OCI-LY7 (cell line): ENCODE results near the gene SLC8A1. TPM values are rescaled to one million over a fixed set of nuclear protein-coding genes. Genes with fewer than 3 reads are reported as not detected.

ENCODE experiments used
- BruUV-seq: library from RNA; stranded (reverse); fragments of 400-500 nt; replicated peaks from 2 replicates; lab custom pipeline; 2021; lab: Mats Ljungman, UMichigan
- CTCF ChIA-PET: fragments of 300-600 bp; sonication (Branson Sonifier 250); formaldehyde crosslinking; loops from one replicate; lab custom pipeline; 2022; ENCODE audit warnings: antibody characterized with exemption; ENCODE audit not compliant: unreplicated experiment; lab: Charles Lee
- POLR2A ChIA-PET: fragments of 300-600 bp; sonication (Branson Sonifier 250); formaldehyde crosslinking; loops from one replicate; lab custom pipeline; 2022; ENCODE audit warnings: antibody characterized with exemption; lab: Charles Lee
- DNase-seq: peaks from one replicate; pipeline ENCODE4 v3.0.0-alpha.2; 2015; ENCODE audit warnings: low spot score
- H2AFZ ChIP-seq: fragments of 200-600 bp; sonication (generic), shearing (Covaris generic); 2 replicates; pipeline ENCODE4 v1.6.1; 2014; ENCODE audit warnings: mild to moderate bottlenecking, antibody characterized with exemption, low read length, moderate library complexity
- H3K27ac ChIP-seq: fragments of 200-600 bp; sonication (generic); 2 replicates; pipeline ENCODE4 v1.5.1; 2014; ENCODE audit warnings: mixed run types, low read depth, mild to moderate bottlenecking, moderate library complexity, low read length, inconsistent platforms; ENCODE audit not compliant: poor library complexity, severe bottlenecking
- H3K36me3 ChIP-seq: fragments of 200-600 bp; sonication (generic); 2 replicates; pipeline ENCODE4 v1.6.1; 2014; ENCODE audit warnings: mild to moderate bottlenecking, antibody characterized with exemption, low read length, moderate library complexity, mixed read lengths; ENCODE audit not compliant: insufficient read depth
- H3K4me1 ChIP-seq: fragments of 200-600 bp; sonication (generic); 2 replicates; pipeline ENCODE4 v1.5.1; 2014; ENCODE audit warnings: mild to moderate bottlenecking, low read length; ENCODE audit not compliant: insufficient read depth, poor library complexity, severe bottlenecking
- H3K4me2 ChIP-seq: fragments of 200-600 bp; sonication (generic); 2 replicates; pipeline ENCODE4 v1.6.1; 2014; ENCODE audit warnings: mild to moderate bottlenecking, low read length
- H3K4me3 ChIP-seq: fragments of 200-600 bp; sonication (generic); 2 replicates; pipeline ENCODE4 v1.5.1; 2014; ENCODE audit warnings: mild to moderate bottlenecking, low read depth, low read length; ENCODE audit not compliant: poor library complexity, severe bottlenecking
- H3K79me2 ChIP-seq: fragments of 200-600 bp; sonication (generic); 2 replicates; pipeline ENCODE4 v1.6.1; 2016; ENCODE audit warnings: low read depth, mild to moderate bottlenecking, low read length, moderate library complexity, mixed read lengths; ENCODE audit not compliant: insufficient read depth
- H3K9me2 ChIP-seq: fragments of 200-600 bp; sonication (generic); 2 replicates; pipeline ENCODE4 v1.6.1; 2016; ENCODE audit warnings: mild to moderate bottlenecking, low read length, mixed read lengths; ENCODE audit not compliant: insufficient read depth
- H3K9me3 ChIP-seq: fragments of 200-600 bp; sonication (generic); 2 replicates; pipeline ENCODE4 v1.6.1; 2014; ENCODE audit warnings: mild to moderate bottlenecking, mixed run types, low read length, mixed read lengths
- H4K20me1 ChIP-seq: fragments of 200-600 bp; sonication (generic); 2 replicates; pipeline ENCODE4 v1.6.1; 2014; ENCODE audit warnings: mild to moderate bottlenecking, antibody characterized with exemption, low read length, moderate library complexity, mixed read lengths; ENCODE audit not compliant: insufficient read depth
- EZH2phosphoT487 ChIP-seq: fragments of 200-600 bp; sonication (generic); IDR thresholded peaks from 2 replicates; pipeline ENCODE4 v1.6.1; 2018; ENCODE audit warnings: low read depth, borderline replicate concordance, mild to moderate bottlenecking, mixed run types, antibody characterized with exemption, low read length, moderate library complexity, mixed read lengths
- intact Hi-C: fragments of 100-400 bp; cut with micrococcal nuclease; formaldehyde crosslinking; loops from one replicate; pipeline ENCODE4 v1.10.0; 2022; ENCODE audit not compliant: unreplicated experiment
- total RNA-seq, 2 experiments: library from RNA; depleted of rRNA in 1 of 2; stranded (reverse); fragments of >200 nt in 1 of 2; shearing (Covaris generic) in 1 of 2; gene quantifications; 2 replicates each; pipeline ENCODE4 v1.2.3, GENCODE V29; 2014 to 2022
- TF ChIP-seq, protein P1 (sequence below): fragments of 200-600 bp; sonication (generic); conservative IDR thresholded peaks from 2 replicates; pipeline ENCODE4 v1.5.1; 2014; ENCODE audit warnings: mild to moderate bottlenecking, antibody characterized with exemption, low read length, moderate library complexity, mixed read lengths

Gene SLC8A1
- total RNA-seq, 2 experiments from 2014 or later = 3.6 to 7.3 TPM

DNA sequence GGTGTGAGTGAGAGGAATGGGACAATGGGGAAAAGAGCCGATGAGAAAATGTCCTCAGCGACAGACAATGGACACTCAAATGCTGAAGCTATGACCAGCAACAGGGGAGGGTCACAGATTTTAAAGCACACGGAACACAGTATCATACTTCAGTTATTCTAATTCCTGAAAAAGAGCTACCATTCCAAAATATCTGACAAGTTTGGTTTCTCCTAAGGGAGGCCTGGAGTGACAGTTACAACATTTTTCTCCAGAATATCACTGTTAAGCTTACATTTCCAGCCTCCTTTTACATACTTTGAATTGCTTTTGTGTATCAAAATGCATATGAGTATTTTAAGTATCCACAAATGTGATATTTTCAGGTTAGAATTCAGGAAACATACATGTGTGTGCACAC lies 351.2 kb downstream of the SLC8A1 start:
- intact Hi-C loops = loop anchor here (5.0 kb wide), 1 partner anchor 178 kb away; no protein-coding TSS in a partner anchor

GRCh38 chr2:40098786-40099470 lies 353.0 kb downstream of the SLC8A1 start:
- Histone ChIP-seq H3K4me3 (no peak overlapping the region), H3K27ac (no peak overlapping the region), H3K4me2 (no peak overlapping the region), H2AFZ (no peak overlapping the region), H3K79me2 (no peaks in the 10 kb centered on the region), H3K9me2 (no peaks in the 10 kb centered on the region), H3K4me1 (peaks cover 29% of the 10 kb centered on the region), H4K20me1 (no peaks in the 10 kb centered on the region), H3K9me3 (no peaks in the 10 kb centered on the region), H3K36me3 (no peaks in the 10 kb centered on the region)
- TF ChIP-seq EZH2phosphoT487 = no peak
- TF ChIP-seq, protein P1, sequence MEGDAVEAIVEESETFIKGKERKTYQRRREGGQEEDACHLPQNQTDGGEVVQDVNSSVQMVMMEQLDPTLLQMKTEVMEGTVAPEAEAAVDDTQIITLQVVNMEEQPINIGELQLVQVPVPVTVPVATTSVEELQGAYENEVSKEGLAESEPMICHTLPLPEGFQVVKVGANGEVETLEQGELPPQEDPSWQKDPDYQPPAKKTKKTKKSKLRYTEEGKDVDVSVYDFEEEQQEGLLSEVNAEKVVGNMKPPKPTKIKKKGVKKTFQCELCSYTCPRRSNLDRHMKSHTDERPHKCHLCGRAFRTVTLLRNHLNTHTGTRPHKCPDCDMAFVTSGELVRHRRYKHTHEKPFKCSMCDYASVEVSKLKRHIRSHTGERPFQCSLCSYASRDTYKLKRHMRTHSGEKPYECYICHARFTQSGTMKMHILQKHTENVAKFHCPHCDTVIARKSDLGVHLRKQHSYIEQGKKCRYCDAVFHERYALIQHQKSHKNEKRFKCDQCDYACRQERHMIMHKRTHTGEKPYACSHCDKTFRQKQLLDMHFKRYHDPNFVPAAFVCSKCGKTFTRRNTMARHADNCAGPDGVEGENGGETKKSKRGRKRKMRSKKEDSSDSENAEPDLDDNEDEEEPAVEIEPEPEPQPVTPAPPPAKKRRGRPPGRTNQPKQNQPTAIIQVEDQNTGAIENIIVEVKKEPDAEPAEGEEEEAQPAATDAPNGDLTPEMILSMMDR = no peak
- CTCF ChIA-PET = no interaction called here
- no TSS peak for BruUV-seq
- POLR2A ChIA-PET = no interaction called here
- intact Hi-C loops = no loop called here
- DNase-seq = no peak

More for the DNA sequence above, 351.2 kb downstream of the SLC8A1 start:
- H2AFZ ChIP-seq = no peak overlapping the region
- no peak overlapping the region for H3K27ac ChIP-seq
- H3K4me2 ChIP-seq = peak overlapping the region; percentile 43
- no peak for TF ChIP-seq EZH2phosphoT487
- TF ChIP-seq, protein P1 = no peak
- POLR2A ChIA-PET = interaction anchor here (0.6 to 1.4 kb wide), 5 partner anchors 10 to 263 kb away, joined by 3 to 6 read pairs (median 3); no protein-coding TSS in a partner anchor
- H3K79me2 ChIP-seq = no peaks in the 10 kb centered on the region
- peaks cover 29% of the 10 kb centered on the region for H3K4me1 ChIP-seq
- DNase-seq = no peak
- no peaks in the 10 kb centered on the region for H3K36me3 ChIP-seq
- no peaks in the 10 kb centered on the region for H4K20me1 ChIP-seq
- no peaks in the 10 kb centered on the region for H3K9me2 ChIP-seq
- BruUV-seq = no TSS peak
- H3K4me3 ChIP-seq = no peak overlapping the region
- CTCF ChIA-PET = interaction anchor here (0.6 kb wide), 2 partner anchors 1365 to 1510 kb away, joined by 3 read pairs; no protein-coding TSS in a partner anchor
- no peaks in the 10 kb centered on the region for H3K9me3 ChIP-seq

DNA sequence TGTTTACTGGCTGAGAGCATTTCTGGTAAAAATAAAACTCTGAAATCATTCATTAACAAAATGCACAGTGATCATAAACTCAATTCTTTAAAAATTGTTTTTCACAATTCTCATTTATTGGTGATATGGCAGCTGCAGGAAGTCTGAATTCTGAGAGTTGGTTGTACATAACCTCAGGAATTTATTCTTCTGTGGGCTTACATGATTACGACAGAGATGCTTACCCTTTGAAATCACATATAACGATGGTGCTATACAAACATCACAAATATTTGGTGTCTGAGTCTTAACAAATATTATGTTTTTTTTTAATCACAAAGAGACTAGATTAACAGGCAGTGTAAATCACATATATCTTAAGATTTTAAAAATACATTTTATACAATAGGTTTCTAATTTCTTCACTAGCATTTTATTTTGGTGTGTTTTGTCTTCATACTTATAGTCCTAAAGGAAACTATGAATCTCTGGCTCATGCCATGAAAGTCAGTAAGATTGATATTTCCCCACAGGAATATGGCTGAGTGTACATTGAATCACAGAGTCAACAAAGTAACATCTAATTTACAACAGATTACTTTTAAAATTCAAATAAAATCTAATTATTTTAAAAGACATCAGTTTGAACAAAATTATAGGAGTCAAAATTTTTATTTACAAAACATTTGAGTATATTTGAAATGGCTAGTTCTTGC lies 354.1 kb downstream of the SLC8A1 start:
- peaks cover 27% of the 10 kb centered on the region for H3K4me1 ChIP-seq
- no peak overlapping the region for H3K4me3 ChIP-seq
- H3K9me3 ChIP-seq = no peaks in the 10 kb centered on the region
- TF ChIP-seq EZH2phosphoT487 = no peak
- TF ChIP-seq, protein P1 = no peak
- H3K27ac ChIP-seq = no peak overlapping the region
- no peaks in the 10 kb centered on the region for H4K20me1 ChIP-seq
- no peaks in the 10 kb centered on the region for H3K36me3 ChIP-seq
- DNase-seq = no peak
- ChIA-PET CTCF (no interaction called here), POLR2A (interaction anchor here (0.5 kb wide), 1 partner anchor 318 kb away, joined by 7 read pairs; no protein-coding TSS in a partner anchor)
- BruUV-seq = no TSS peak
- H2AFZ ChIP-seq = no peak overlapping the region
- intact Hi-C loops = no loop called here
- H3K4me2 ChIP-seq = no peak overlapping the region
- no peaks in the 10 kb centered on the region for H3K79me2 ChIP-seq
- no peaks in the 10 kb centered on the region for H3K9me2 ChIP-seq
